Measurements from ENCODE around the gene LSM12. TPM values are rescaled to one million over a fixed set of nuclear protein-coding genes. Genes with fewer than 3 reads are reported as not detected.

LSM12 gene
- total RNA-seq, 1 experiment from 2014 or later, result 128 TPM

DNA sequence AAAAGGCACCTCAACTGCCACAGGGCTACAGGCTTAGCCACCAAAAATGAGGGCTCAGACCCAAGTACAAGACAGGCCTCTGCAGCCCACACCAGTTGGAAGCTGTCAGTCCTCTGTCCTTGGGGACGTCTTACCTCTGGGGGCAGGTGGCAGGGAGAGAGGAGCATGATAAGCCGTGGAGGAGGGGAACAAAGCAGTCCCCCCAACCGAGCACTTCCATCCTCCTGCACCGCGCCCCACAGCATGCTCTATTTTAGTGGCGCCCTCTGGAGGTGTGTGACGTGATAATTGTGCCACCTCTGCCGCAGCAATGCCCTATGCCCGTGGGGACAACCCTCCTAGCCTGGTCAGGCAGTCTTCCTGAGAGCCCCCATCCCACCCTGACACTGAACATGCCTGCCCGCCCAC is 17.7 kb upstream of the LSM12 start:
- H3K79me2 ChIP-seq (ENCODE audit: insufficient read depth, low read length), result no peaks in the 10 kb centered on the region
- Mint-ChIP-seq H3K36me3 (ENCODE audit: insufficient read depth in 1 of 3, low read depth in 3 of 3) (peaks cover 31 to 59% (median 59%) of the 10 kb centered on the region in 3 experiments; a peak in 6 of 7 replicates), H3K4me1 (peaks cover 39 to 46% of the 10 kb centered on the region in 2 experiments), H3K27ac (peak overlapping the region in 1 of 3 experiments; percentile 76; a peak in 1 of 7 replicates), H3K4me3 (peak overlapping the region in 1 of 2 experiments; percentile 23; a peak in 1 of 5 replicates), H3K27me3 (ENCODE audit: low read depth) (peaks cover 3% of the 10 kb centered on the region), H3K9me3 (no peaks in the 10 kb centered on the region)
- no peaks in the 10 kb centered on the region for H3K27me3 ChIP-seq (ENCODE audit: insufficient read depth, low read length)
- H4K8ac ChIP-seq (replicated peaks; ENCODE audit: insufficient read length, low read depth, low read length), result no peak overlapping the region
- H2AK5ac ChIP-seq (ENCODE audit: insufficient read length, low read length), result no peak overlapping the region
- H4K20me1 ChIP-seq (ENCODE audit: control insufficient read depth, insufficient read depth, insufficient read length), result no peaks in the 10 kb centered on the region
- H4K91ac ChIP-seq (ENCODE audit: insufficient read length, low read depth, low read length), result no peak overlapping the region
- H4K5ac ChIP-seq (ENCODE audit: insufficient read length, low read depth, low read length), result no peak overlapping the region
- WGBS (ENCODE audit: extremely low coverage, insufficient read length, low lambda C conversion rate), result no CpG with 5 or more reads among the region's 10 CpGs
- H2BK5ac ChIP-seq (ENCODE audit: insufficient read length, low read length), result no peak overlapping the region
- no peak overlapping the region for H2BK20ac ChIP-seq (ENCODE audit: low read depth, low read length, poor library complexity, severe bottlenecking)
- no peaks in the 10 kb centered on the region for H3K79me1 ChIP-seq (ENCODE audit: insufficient read depth, low read depth, low read length, poor library complexity, severe bottlenecking)
- no peak overlapping the region for H3K56ac ChIP-seq (ENCODE audit: insufficient read length, low read depth, low read length)
- H3K14ac ChIP-seq (ENCODE audit: insufficient read depth, low read length), result no peak overlapping the region
- H2BK15ac ChIP-seq (ENCODE audit: low read depth, low read length), result no peak overlapping the region
- peak; percentile 78 for DNase-seq
- no peak overlapping the region for H2BK12ac ChIP-seq (ENCODE audit: insufficient read length, low read depth, low read length)
- H3K4me2 ChIP-seq (ENCODE audit: insufficient read depth, insufficient read length, low read length), result no peak overlapping the region
- no peak overlapping the region for H3K4ac ChIP-seq (ENCODE audit: low read depth, low read length)
- H2AFZ ChIP-seq (ENCODE audit: low read length), result no peak overlapping the region
- H3K9me3 ChIP-seq (ENCODE audit: control insufficient read depth, low read depth, low read length), result no peaks in the 10 kb centered on the region
- peaks cover 6% of the 10 kb centered on the region for H3K23me2 ChIP-seq (ENCODE audit: insufficient read length, low read depth, low read length, poor library complexity, severe bottlenecking)
- no peak overlapping the region for H3K27ac ChIP-seq (ENCODE audit: insufficient read length, low read depth, low read length)
- no peak overlapping the region for H3K18ac ChIP-seq (ENCODE audit: insufficient read length, low read depth, low read length)
- no peaks in the 10 kb centered on the region for H3K4me1 ChIP-seq (ENCODE audit: insufficient read depth, low read length)
- TF ChIP-seq CTCF (conservative IDR thresholded peaks at IDR 0.05), result peak; percentile 70
- no peak overlapping the region for H3K23ac ChIP-seq (ENCODE audit: insufficient read length, low read depth, low read length)
- H2BK120ac ChIP-seq (ENCODE audit: low read depth, low read length, poor library complexity, severe bottlenecking), result no peak overlapping the region
- H3T11ph ChIP-seq (ENCODE audit: low read length), result no peak overlapping the region
- H3K9ac ChIP-seq (ENCODE audit: extremely low read depth, insufficient read length, low read length), result no peak overlapping the region

Measured in H9 (cell line).